SK-N-MC (cell line): ENCODE measurements around the gene EXOC1.

Experiments
- EZH2 ChIP-seq: fragments of 200-600 bp; sonication (generic); IDR thresholded peaks from one replicate; pipeline ENCODE4 v1.6.1; 2017; ENCODE audit warnings: antibody characterized with exemption
- FOXP2 ChIP-seq: optimal IDR thresholded peaks from 2 replicates; pipeline ENCODE3; 2011; ENCODE audit warnings: mild to moderate bottlenecking, moderate library complexity; ENCODE audit not compliant: insufficient read depth; ENCODE audit errors: extremely low read length, control extremely low read depth
- POLR2AphosphoS5 ChIP-seq: IDR thresholded peaks from 2 replicates; pipeline ENCODE4 v1.6.1; 2012; ENCODE audit warnings: mild to moderate bottlenecking, low read depth, low read length, borderline replicate concordance

DNA sequence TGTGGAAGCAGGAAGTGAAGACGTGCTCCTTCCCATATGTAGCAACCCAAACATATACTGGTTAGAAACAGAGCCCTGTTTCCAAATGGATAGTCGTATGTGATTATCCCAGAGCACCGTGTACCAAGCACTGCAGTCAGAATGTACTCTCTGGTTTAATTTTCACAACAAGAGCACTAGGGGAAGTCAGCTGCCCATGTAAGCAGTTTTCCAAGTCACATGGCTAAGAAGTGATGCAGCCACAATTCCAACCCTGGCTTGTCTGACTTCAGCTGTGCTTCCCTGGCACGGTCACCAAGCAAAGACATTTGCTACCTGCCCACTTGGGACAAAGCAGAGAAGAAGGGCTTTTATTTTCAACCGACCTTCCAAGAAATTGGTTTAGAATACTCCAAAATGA lies 67.1 kb downstream of the EXOC1 start:
- TF ChIP-seq EZH2, result no peak
- no peak for TF ChIP-seq POLR2AphosphoS5
- no peak for TF ChIP-seq FOXP2
